ENCODE results near the gene GRK3. TPM values are rescaled to one million over a fixed set of nuclear protein-coding genes. Genes with fewer than 3 reads are reported as not detected.

GRK3 gene
- total RNA-seq, 2 donors from 2014 or later, result 19.4 to 21.0 TPM

GRCh38 chr22:25698978-25699377 lies 134.5 kb downstream of the GRK3 start:
- WGBS, 2 experiments (ENCODE audit: insufficient coverage in 1 of 2, insufficient read length in 1 of 2), result 93 to 94% methylated on average over 6 of the region's 6 CpGs
- DNase-seq, result no peak
- TF ChIP-seq CTCF (conservative IDR thresholded peaks at IDR 0.05), result no peak
- Mint-ChIP-seq H3K36me3 (ENCODE audit: low read depth) (peaks cover 20% of the 10 kb centered on the region), H3K27ac (peak overlapping the region; percentile 23), H3K27me3 (ENCODE audit: insufficient read depth) (no peaks in the 10 kb centered on the region), H3K4me1 (no peaks in the 10 kb centered on the region), H3K4me3 (no peak overlapping the region), H3K9me3 (no peaks in the 10 kb centered on the region)
- no peak overlapping the region for H3K9ac ChIP-seq (ENCODE audit: extremely low read depth, low read length, poor library complexity, severe bottlenecking)
- no peaks in the 10 kb centered on the region for H3K4me1 ChIP-seq (ENCODE audit: control insufficient read depth, insufficient read depth, low read length)
- H3K4me3 ChIP-seq (ENCODE audit: low read length), result no peak overlapping the region
- H3K36me3 ChIP-seq (ENCODE audit: control insufficient read depth, insufficient read depth, low read length), result no peaks in the 10 kb centered on the region
- no peaks in the 10 kb centered on the region for H3K27me3 ChIP-seq (ENCODE audit: control insufficient read depth, insufficient read depth, low read length, poor library complexity, severe bottlenecking)
- H3K9me3 ChIP-seq (ENCODE audit: control insufficient read depth, low read length), result no peaks in the 10 kb centered on the region
- no peak overlapping the region for H3K27ac ChIP-seq (ENCODE audit: low read depth, low read length)

GRCh38 chr22:25701056-25701780 lies 136.7 kb downstream of the GRK3 start:
- TF ChIP-seq CTCF (conservative IDR thresholded peaks at IDR 0.05), result no peak
- Mint-ChIP-seq H3K36me3 (ENCODE audit: low read depth) (peaks cover 15% of the 10 kb centered on the region), H3K9me3 (no peaks in the 10 kb centered on the region), H3K4me1 (no peaks in the 10 kb centered on the region), H3K4me3 (no peak overlapping the region), H3K27ac (no peak overlapping the region), H3K27me3 (ENCODE audit: insufficient read depth) (no peaks in the 10 kb centered on the region)
- whole genome bisulfite sequencing, 2 experiments (ENCODE audit: insufficient coverage in 1 of 2, insufficient read length in 1 of 2), result 88 to 96% methylated on average over 9 to 13 of the region's 13 CpGs
- no peak for DNase-seq
- Histone ChIP-seq H3K27ac (ENCODE audit: low read depth, low read length) (no peak overlapping the region), H3K27me3 (ENCODE audit: control insufficient read depth, insufficient read depth, low read length, poor library complexity, severe bottlenecking) (no peaks in the 10 kb centered on the region), H3K4me1 (ENCODE audit: control insufficient read depth, insufficient read depth, low read length) (no peaks in the 10 kb centered on the region), H3K9me3 (ENCODE audit: control insufficient read depth, low read length) (no peaks in the 10 kb centered on the region), H3K9ac (ENCODE audit: extremely low read depth, low read length, poor library complexity, severe bottlenecking) (no peak overlapping the region), H3K4me3 (ENCODE audit: low read length) (no peak overlapping the region), H3K36me3 (ENCODE audit: control insufficient read depth, insufficient read depth, low read length) (no peaks in the 10 kb centered on the region)

- Histone ChIP-seq H3K27ac (ENCODE audit: low read depth, low read length) (no peak overlapping the region), H3K4me1 (ENCODE audit: control insufficient read depth, insufficient read depth, low read length) (no peaks in the 10 kb centered on the region), H3K36me3 (ENCODE audit: control insufficient read depth, insufficient read depth, low read length) (no peaks in the 10 kb centered on the region), H3K27me3 (ENCODE audit: control insufficient read depth, insufficient read depth, low read length, poor library complexity, severe bottlenecking) (no peaks in the 10 kb centered on the region), H3K9me3 (ENCODE audit: control insufficient read depth, low read length) (no peaks in the 10 kb centered on the region), H3K4me3 (ENCODE audit: low read length) (no peak overlapping the region), H3K9ac (ENCODE audit: extremely low read depth, low read length, poor library complexity, severe bottlenecking) (no peak overlapping the region)
- Mint-ChIP-seq H3K4me1 (no peaks in the 10 kb centered on the region), H3K27ac (no peak overlapping the region), H3K27me3 (ENCODE audit: insufficient read depth) (no peaks in the 10 kb centered on the region), H3K36me3 (ENCODE audit: low read depth) (peaks cover 13% of the 10 kb centered on the region), H3K4me3 (no peak overlapping the region), H3K9me3 (no peaks in the 10 kb centered on the region)
- no peak for DNase-seq
- TF ChIP-seq CTCF (conservative IDR thresholded peaks at IDR 0.05), result peak; percentile 49
Measured at GRCh38 chr22:25702040-25702439, 137.6 kb downstream of the GRK3 start.

All from endodermal cell (in vitro differentiated cells).